GM12878 (cell line): Measurements from ENCODE around the gene MAVS. TPM values are rescaled to one million over a fixed set of nuclear protein-coding genes. Genes with fewer than 3 reads are reported as not detected.

ENCODE experiments used
- ATAC-seq: fragments of 200-7000 bp; cut with Tn5 transposase; 3 replicates; pipeline ENCODE4 v1.9.1; 2020; ENCODE audit warnings: mild to moderate bottlenecking, moderate library complexity
- BruUV-seq: library from RNA; stranded (reverse); fragments of 400-500 nt; replicated peaks from 2 replicates; lab custom pipeline; 2021; lab: Mats Ljungman, UMichigan
- CTCF ChIA-PET: fragments of 300-600 bp; sonication (Branson Sonifier 250); formaldehyde crosslinking; extraction: SDS; loops from one replicate; lab custom pipeline; 2021; ENCODE audit warnings: inconsistent platforms; lab: Yijun Ruan, JAX
- POLR2A ChIA-PET: fragments of 350-600 bp; formaldehyde crosslinking; extraction: SDS; loops from one replicate; lab custom pipeline; 2021; ENCODE audit warnings: inconsistent platforms; lab: Charles Lee
- RAD21 ChIA-PET: fragments of 300-600 bp; sonication (Branson Sonifier 250); formaldehyde crosslinking; loops from one replicate; lab custom pipeline; 2023; ENCODE audit warnings: antibody characterized with exemption; ENCODE audit not compliant: unreplicated experiment; lab: Charles Lee
- SMC1A ChIA-PET: fragments of 300-600 bp; sonication (Branson Sonifier 250); formaldehyde crosslinking; loops from one replicate; lab custom pipeline; 2023; ENCODE audit not compliant: unreplicated experiment, uncharacterized antibody; lab: Charles Lee
- DNase-seq: peaks from one replicate; pipeline ENCODE4 v3.0.0-alpha.2; 2011; ENCODE audit warnings: low read depth, low spot score
- FAIRE-seq: peaks from 3 replicates; lab custom pipeline; 2011; peaks lifted over from hg19 to GRCh38; lab: Jason Lieb, UNC
- H2AFZ ChIP-seq: 2 replicates; pipeline ENCODE4 v1.6.0; 2011; ENCODE audit warnings: low read depth, low read length, control low read depth; ENCODE audit not compliant: control insufficient read depth
- H3K27ac ChIP-seq: 2 replicates; pipeline ENCODE4 v1.5.1; 2011; ENCODE audit warnings: control low read depth; ENCODE audit not compliant: control insufficient read depth, insufficient read depth
- H3K27me3 ChIP-seq, 2 experiments: replicated peaks in 1 of 2; 2 replicates each; pipeline versions ENCODE4 v1.6.0 to v1.6.1; 2011; ENCODE audit warnings: low read length in 1 of 2; ENCODE audit not compliant: control insufficient read depth in 2 of 2, insufficient read depth in 2 of 2
- H3K36me3 ChIP-seq, 2 experiments: 2 replicates each; pipeline ENCODE4 v1.5.1; 2011; ENCODE audit warnings: low read length in 1 of 2; ENCODE audit not compliant: control insufficient read depth in 2 of 2, insufficient read depth in 2 of 2
- H3K4me1 ChIP-seq: 2 replicates; pipeline ENCODE4 v1.6.1; 2011; ENCODE audit warnings: mild to moderate bottlenecking, low read length, moderate library complexity, mixed read lengths; ENCODE audit not compliant: control insufficient read depth, insufficient read depth
- H3K4me2 ChIP-seq: 2 replicates; pipeline ENCODE4 v1.6.0; 2011; ENCODE audit warnings: control low read depth; ENCODE audit not compliant: control insufficient read depth, insufficient read depth
- H3K4me3 ChIP-seq: fragments of 200-600 bp; sonication (generic); 2 replicates; pipeline ENCODE4 v1.5.1; 2016
- H3K79me2 ChIP-seq: 2 replicates; pipeline ENCODE4 v1.6.0; 2011; ENCODE audit warnings: low read length; ENCODE audit not compliant: control insufficient read depth, insufficient read depth
- H3K9ac ChIP-seq: 2 replicates; pipeline ENCODE4 v1.8.0; 2011; ENCODE audit warnings: low read length, control low read depth, mixed read lengths; ENCODE audit not compliant: control insufficient read depth, insufficient read depth
- H3K9me3 ChIP-seq: replicated peaks from 3 replicates; pipeline ENCODE4 v1.5.1; 2011; ENCODE audit warnings: mild to moderate bottlenecking, low read length; ENCODE audit not compliant: control insufficient read depth, insufficient read depth
- H4K20me1 ChIP-seq: 2 replicates; pipeline ENCODE4 v1.6.0; 2011; ENCODE audit not compliant: control insufficient read depth, insufficient read depth
- BHLHE40 ChIP-seq, 2 experiments: fragments of 450-650 bp in 1 of 2; IDR thresholded peaks; 2 replicates each; pipeline ENCODE4 v1.6.1; 2011 to 2017; ENCODE audit warnings: low read depth in 2 of 2, borderline replicate concordance in 1 of 2, improper control_type of control experiment in 1 of 2, low read length in 1 of 2, mild to moderate bottlenecking in 1 of 2
- LARP7 ChIP-seq: fragments of 450-650 bp; IDR thresholded peaks from 2 replicates; pipeline ENCODE4 v1.6.1; 2017; ENCODE audit warnings: mild to moderate bottlenecking
- POLR2A ChIP-seq: IDR thresholded peaks from 2 replicates; pipeline ENCODE4 v1.6.1; 2011; ENCODE audit warnings: low read depth, mild to moderate bottlenecking, low read length
- RAD21 ChIP-seq: IDR thresholded peaks from 2 replicates; pipeline ENCODE4 v1.6.1; 2011; ENCODE audit warnings: mild to moderate bottlenecking, low read depth, low read length, moderate library complexity; ENCODE audit not compliant: insufficient read depth
- USF1 ChIP-seq: IDR thresholded peaks from 2 replicates; pipeline ENCODE4 v1.6.1; 2011; ENCODE audit warnings: borderline replicate concordance, low read depth, mild to moderate bottlenecking, moderate library complexity, mixed read lengths, low read length; ENCODE audit not compliant: insufficient read depth; ENCODE audit errors: extremely low read length
- ZNF274 ChIP-seq: IDR thresholded peaks from one replicate; pipeline ENCODE4 v1.8.0; 2011; ENCODE audit not compliant: insufficient read length, insufficient read depth
- ZNF687 ChIP-seq: fragments of 450-650 bp; IDR thresholded peaks from 2 replicates; pipeline ENCODE4 v1.6.1; 2017; ENCODE audit warnings: mild to moderate bottlenecking, moderate library complexity
- WGBS: methylation state at CpG from one replicate; pipeline ENCODE4 v1.1.6; 2016; ENCODE audit warnings: low lambda C conversion rate; ENCODE audit not compliant: insufficient replicate concordance, insufficient coverage; ENCODE audit errors: missing lambda C conversion rate; 5-methylcytosine and 5-hydroxymethylcytosine counted together
- in situ Hi-C: fragments of 300-500 bp; cut with MboI; formaldehyde crosslinking; loops from 9 replicates; pipeline ENCODE4 v1.14.3; 2018; ENCODE audit warnings: mixed read lengths
- intact Hi-C: fragments of 100-400 bp; cut with micrococcal nuclease; formaldehyde crosslinking; loops from one replicate; pipeline ENCODE4 v1.14.2; 2022; ENCODE audit not compliant: unreplicated experiment
- polyA plus RNA-seq, 11 experiments: library from polyadenylated mRNA; depleted of rRNA in 4 of 11; unstranded in 6 of 11; stranded (reverse) in 5 of 11; fragments of >200 nt; fragmentation: Nextera tagmentation in 4 of 11; fragmentation: Illumina TruSeq in 1 of 11; extraction: Ambion mirVana in 4 of 11; extraction: Trizol in 1 of 11; gene quantifications; 1 replicate in 1 of 11; 2 replicates in 10 of 11; pipeline versions ENCODE4 v1.2.1 to v1.2.3, GENCODE V29; 2011 to 2016; ENCODE audit warnings: inconsistent platforms in 2 of 11, missing spikeins in 2 of 11, low read depth in 1 of 11
- total RNA-seq, 4 experiments: library from RNA; depleted of rRNA in 3 of 4; stranded (reverse); fragments of >200 nt in 3 of 4; fragmentation: Illumina TruSeq in 1 of 4; extraction: Trizol in 1 of 4; gene quantifications; 2 replicates each; pipeline versions ENCODE4 v1.2.1 to v1.2.3, GENCODE V29; 2013 to 2021
- TF ChIP-seq, protein P1 (sequence below): fragments of 450-650 bp; IDR thresholded peaks from 2 replicates; pipeline ENCODE4 v1.6.1; 2014; ENCODE audit warnings: mild to moderate bottlenecking

The MAVS gene
- total and polyA plus RNA-seq, 10 of the 15 experiments (the other 5 are each of a cell fraction or from before 2014, with no cell fraction given), result 1.6 to 25.2 (median 12.6) TPM

GRCh38 chr20:3811467-3812258, 35.0 kb upstream of the MAVS start:
- BruUV-seq, result no TSS peak
- peak overlapping the region; percentile 66 for H2AFZ ChIP-seq
- intact Hi-C loops, result no loop called here

DNA sequence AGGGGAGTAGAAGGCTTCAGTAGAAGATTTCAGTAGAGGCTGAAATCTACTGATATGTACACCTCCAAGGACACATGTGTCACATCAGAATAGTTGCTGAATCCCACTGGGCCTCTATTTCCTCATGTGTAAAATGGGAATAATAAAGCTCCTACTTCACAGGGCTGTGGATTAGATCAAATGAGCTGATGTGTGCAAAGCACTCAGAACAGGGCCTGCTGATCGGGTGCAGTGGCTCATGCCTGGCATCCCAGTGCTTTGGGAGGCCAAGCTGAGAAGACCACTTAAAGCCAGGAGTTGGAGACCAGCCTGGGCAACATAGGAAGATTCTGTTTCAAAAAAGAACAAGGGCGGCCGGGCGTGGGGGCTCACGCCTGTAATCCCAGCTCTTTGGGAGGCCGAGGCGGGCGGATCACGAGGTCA, 34.4 kb upstream of the MAVS start:
- Histone ChIP-seq H3K9me3 (no peaks in the 10 kb centered on the region), H3K4me2 (no peak overlapping the region), H3K4me3 (no peak overlapping the region), H3K79me2 (no peaks in the 10 kb centered on the region), H3K36me3 (no peaks in the 10 kb centered on the region), H2AFZ (no peak overlapping the region; the same call in 1 of the 2 replicates), H3K27ac (no peak overlapping the region), H4K20me1 (no peaks in the 10 kb centered on the region), H3K4me1 (peaks cover 9% of the 10 kb centered on the region), H3K9ac (no peak overlapping the region), H3K27me3 (no peaks in the 10 kb centered on the region)
- intact Hi-C loops, result no loop called here
- DNase-seq, result no peak
- in situ Hi-C loops, result no loop called here
- WGBS, result 92% methylated on average over 1 of the region's 9 CpGs
- RAD21 ChIA-PET, result interaction anchor here (0.6 kb wide), 1 partner anchor 12 kb away, joined by 3 read pairs; no protein-coding TSS in a partner anchor
- no peak for ATAC-seq
- BruUV-seq, result no TSS peak
- CTCF ChIA-PET, result interaction anchor here (1.0 kb wide), 1 partner anchor 43 kb away, joined by 3 read pairs; no protein-coding TSS in a partner anchor
- SMC1A ChIA-PET, result interaction anchor here (2.0 kb wide), 1 partner anchor 260 kb away, joined by 4 read pairs; no protein-coding TSS in a partner anchor
- no peak for FAIRE-seq
- POLR2A ChIA-PET, result interaction anchor here (0.6 to 0.9 kb wide), 2 partner anchors 11 to 14 kb away, joined by 4 to 6 read pairs; no protein-coding TSS in a partner anchor
- TF ChIP-seq, protein P1, sequence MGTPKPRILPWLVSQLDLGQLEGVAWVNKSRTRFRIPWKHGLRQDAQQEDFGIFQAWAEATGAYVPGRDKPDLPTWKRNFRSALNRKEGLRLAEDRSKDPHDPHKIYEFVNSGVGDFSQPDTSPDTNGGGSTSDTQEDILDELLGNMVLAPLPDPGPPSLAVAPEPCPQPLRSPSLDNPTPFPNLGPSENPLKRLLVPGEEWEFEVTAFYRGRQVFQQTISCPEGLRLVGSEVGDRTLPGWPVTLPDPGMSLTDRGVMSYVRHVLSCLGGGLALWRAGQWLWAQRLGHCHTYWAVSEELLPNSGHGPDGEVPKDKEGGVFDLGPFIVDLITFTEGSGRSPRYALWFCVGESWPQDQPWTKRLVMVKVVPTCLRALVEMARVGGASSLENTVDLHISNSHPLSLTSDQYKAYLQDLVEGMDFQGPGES, result no peak
- no peak for TF ChIP-seq RAD21
- no peak for TF ChIP-seq ZNF274
- no peak for TF ChIP-seq ZNF687
- no peak for TF ChIP-seq BHLHE40 (IDR thresholded peaks at IDR 0.05; ENCODE audit: borderline replicate concordance in 1 of 2, low read depth in 2 of 2, low read length in 1 of 2)

More at GRCh38 chr20:3811467-3812258, 35.0 kb upstream of the MAVS start:
- RAD21 ChIA-PET, result no interaction called here
- Histone ChIP-seq H4K20me1 (no peaks in the 10 kb centered on the region), H3K4me3 (no peak overlapping the region), H3K27me3 (no peaks in the 10 kb centered on the region), H3K27ac (no peak overlapping the region), H3K9ac (no peak overlapping the region), H3K36me3 (no peaks in the 10 kb centered on the region), H3K9me3 (no peaks in the 10 kb centered on the region), H3K79me2 (no peaks in the 10 kb centered on the region), H3K4me2 (peak overlapping the region; percentile 41), H3K4me1 (peaks cover 9% of the 10 kb centered on the region)
- no peak for DNase-seq
- 41% methylated on average over 20 of the region's 20 CpGs for WGBS
- FAIRE-seq, result no peak
- in situ Hi-C loops, result no loop called here
- SMC1A ChIA-PET, result no interaction called here
- POLR2A ChIA-PET, result interaction anchor here (0.9 kb wide), 1 partner anchor 10 kb away, joined by 4 read pairs; no protein-coding TSS in a partner anchor
- TF ChIP-seq USF1 (peak; percentile 62), POLR2A (peak; percentile 56), LARP7 (no peak)
- peak; percentile 28; the same call in 2 of the 3 replicates for ATAC-seq
- CTCF ChIA-PET, result interaction anchor here (1.6 to 2.7 kb wide), 2 partner anchors 9 to 24 kb away, joined by 5 to 12 read pairs; partner anchors contain the start of gene AP5S1
